Hepatocyte (in vitro differentiated cells): Measurements from ENCODE around the gene IGFL2.

Experiments used
- CTCF ChIP-seq: fragments of 200-600 bp; sonication (generic); IDR thresholded peaks from 2 replicates; pipeline ENCODE4 v1.5.1; 2016; ENCODE audit warnings: antibody characterized with exemption, mild to moderate bottlenecking; ENCODE audit not compliant: poor library complexity
- EZH2 ChIP-seq: fragments of 200-600 bp; sonication (generic); IDR thresholded peaks from 2 replicates; pipeline ENCODE4 v1.6.1; 2016; ENCODE audit warnings: antibody characterized with exemption, mild to moderate bottlenecking, borderline replicate concordance

GRCh38 chr19:46189971-46190888 lies 42.2 kb downstream of the IGFL2 start:
- no peak for TF ChIP-seq EZH2
- TF ChIP-seq CTCF: no peak
